Suprapubic skin (tissue), 4 donors: ENCODE results near the gene ZNF804B. TPM values are rescaled to one million over a fixed set of nuclear protein-coding genes. Genes with fewer than 3 reads are reported as not detected.

Experiments used
- DNase-seq, 2 donors: peaks; one replicate each; pipeline ENCODE4 v3.0.0-alpha.2; 2019; ENCODE audit warnings: low spot score in 2 of 2
- H3K27ac ChIP-seq: fragments of 200-600 bp; sonication (generic); one replicate; pipeline ENCODE4 v1.5.1; 2019
- H3K27me3 ChIP-seq: fragments of 200-600 bp; sonication (generic); one replicate; pipeline ENCODE4 v1.5.1; 2019
- H3K36me3 ChIP-seq: fragments of 200-600 bp; sonication (generic); one replicate; pipeline ENCODE4 v1.5.1; 2019
- H3K4me1 ChIP-seq: fragments of 200-600 bp; sonication (generic); one replicate; pipeline ENCODE4 v1.5.1; 2019
- H3K4me3 ChIP-seq: fragments of 200-600 bp; sonication (generic); one replicate; pipeline ENCODE4 v1.5.1; 2019; ENCODE audit warnings: mild to moderate bottlenecking
- H3K9me3 ChIP-seq: fragments of 200-600 bp; sonication (generic); one replicate; pipeline ENCODE4 v1.5.1; 2019
- CTCF ChIP-seq, 2 donors: fragments of 200-600 bp in 1 of 2; fragments of 450-650 bp in 1 of 2; sonication (generic) in 1 of 2; IDR thresholded peaks; one replicate each; pipeline ENCODE4 v1.5.1; 2016 to 2019; ENCODE audit warnings: antibody characterized with exemption in 2 of 2, mild to moderate bottlenecking in 1 of 2, moderate library complexity in 1 of 2
- EP300 ChIP-seq: sonication (generic); formaldehyde crosslinking; IDR thresholded peaks from one replicate; pipeline ENCODE4 v1.6.1; 2017; ENCODE audit warnings: antibody characterized with exemption
- POLR2A ChIP-seq, 2 donors: fragments of 450-650 bp; IDR thresholded peaks; one replicate each; pipeline ENCODE4 v1.6.1; 2017; ENCODE audit warnings: antibody characterized with exemption in 2 of 2, mild to moderate bottlenecking in 2 of 2, moderate library complexity in 2 of 2
- POLR2AphosphoS5 ChIP-seq, 3 donors: sonication (generic); formaldehyde crosslinking; IDR thresholded peaks; one replicate each; pipeline ENCODE4 v1.6.1; 2017; ENCODE audit warnings: antibody characterized with exemption in 3 of 3
- WGBS: methylation state at CpG from one replicate; pipeline ENCODE4 v1.1.5; 2018; 5-methylcytosine and 5-hydroxymethylcytosine counted together
- total RNA-seq, 4 donors: library from RNA; depleted of rRNA; stranded (reverse); fragments of >200 nt; gene quantifications; one replicate each; pipeline ENCODE4 v1.1.0, GENCODE V29; 2016

The ZNF804B gene
- total RNA-seq, 4 donors from 2014 or later: not detected

- Histone ChIP-seq H3K4me1 (no peaks in the 10 kb centered on the region), H3K27ac (no peak overlapping the region), H3K4me3 (no peak overlapping the region), H3K27me3 (no peaks in the 10 kb centered on the region), H3K9me3 (no peaks in the 10 kb centered on the region), H3K36me3 (no peaks in the 10 kb centered on the region)
- DNase-seq: no peak
- TF ChIP-seq EP300 (no peak), POLR2A (IDR thresholded peaks at IDR 0.05) (no peak), CTCF (IDR thresholded peaks at IDR 0.05) (no peak), POLR2AphosphoS5 (IDR thresholded peaks at IDR 0.05) (no peak)
- WGBS: 57% methylated on average over 3 of the region's 3 CpGs
Observed at GRCh38 chr7:89064831-89065230, 305.3 kb downstream of the ZNF804B start.

- DNase-seq: no peak
- Histone ChIP-seq H3K4me1 (no peaks in the 10 kb centered on the region), H3K4me3 (no peak overlapping the region), H3K36me3 (no peaks in the 10 kb centered on the region), H3K27me3 (no peaks in the 10 kb centered on the region), H3K27ac (no peak overlapping the region), H3K9me3 (no peaks in the 10 kb centered on the region)
- no peak for TF ChIP-seq POLR2A (IDR thresholded peaks at IDR 0.05)
- TF ChIP-seq EP300: no peak
- TF ChIP-seq POLR2AphosphoS5 (IDR thresholded peaks at IDR 0.05): no peak
- TF ChIP-seq CTCF (IDR thresholded peaks at IDR 0.05): no peak
- WGBS: 79% methylated on average over 3 of the region's 3 CpGs
Observed at GRCh38 chr7:89067048-89067447, 307.5 kb downstream of the ZNF804B start.

GRCh38 chr7:89072081-89072480, 312.6 kb downstream of the ZNF804B start:
- no peak overlapping the region for H3K4me3 ChIP-seq
- H3K4me1 ChIP-seq: no peaks in the 10 kb centered on the region
- H3K36me3 ChIP-seq: no peaks in the 10 kb centered on the region
- no peak for TF ChIP-seq POLR2A (IDR thresholded peaks at IDR 0.05)
- no peaks in the 10 kb centered on the region for H3K9me3 ChIP-seq
- no peak for DNase-seq
- no peaks in the 10 kb centered on the region for H3K27me3 ChIP-seq
- no peak overlapping the region for H3K27ac ChIP-seq

GRCh38 chr7:89073776-89074175, 314.3 kb downstream of the ZNF804B start:
- no peak overlapping the region for H3K4me3 ChIP-seq
- H3K4me1 ChIP-seq: no peaks in the 10 kb centered on the region
- no peak for DNase-seq
- WGBS: 91% methylated on average over 2 of the region's 2 CpGs
- H3K36me3 ChIP-seq: no peaks in the 10 kb centered on the region
- TF ChIP-seq POLR2AphosphoS5 (IDR thresholded peaks at IDR 0.05) (no peak), POLR2A (IDR thresholded peaks at IDR 0.05) (no peak), CTCF (IDR thresholded peaks at IDR 0.05) (no peak), EP300 (no peak)
- no peaks in the 10 kb centered on the region for H3K9me3 ChIP-seq
- H3K27ac ChIP-seq: no peak overlapping the region
- no peaks in the 10 kb centered on the region for H3K27me3 ChIP-seq

- Histone ChIP-seq H3K36me3 (no peaks in the 10 kb centered on the region), H3K27me3 (no peaks in the 10 kb centered on the region), H3K27ac (no peak overlapping the region), H3K4me1 (no peaks in the 10 kb centered on the region), H3K9me3 (no peaks in the 10 kb centered on the region), H3K4me3 (no peak overlapping the region)
- 92% methylated on average over 3 of the region's 3 CpGs for WGBS
- TF ChIP-seq POLR2AphosphoS5 (IDR thresholded peaks at IDR 0.05): no peak
- TF ChIP-seq CTCF (IDR thresholded peaks at IDR 0.05): no peak
- TF ChIP-seq EP300: no peak
- TF ChIP-seq POLR2A (IDR thresholded peaks at IDR 0.05): no peak
- no peak for DNase-seq
Observed at GRCh38 chr7:89077992-89078391, 318.5 kb downstream of the ZNF804B start.

GRCh38 chr7:89085580-89085979, 326.1 kb downstream of the ZNF804B start:
- TF ChIP-seq POLR2AphosphoS5 (IDR thresholded peaks at IDR 0.05) (no peak), POLR2A (IDR thresholded peaks at IDR 0.05) (no peak), CTCF (IDR thresholded peaks at IDR 0.05) (no peak), EP300 (no peak)
- H3K9me3 ChIP-seq: no peaks in the 10 kb centered on the region
- H3K36me3 ChIP-seq: no peaks in the 10 kb centered on the region
- H3K27me3 ChIP-seq: no peaks in the 10 kb centered on the region
- H3K27ac ChIP-seq: no peak overlapping the region
- 90% methylated on average over 2 of the region's 2 CpGs for WGBS
- H3K4me3 ChIP-seq: no peak overlapping the region
- H3K4me1 ChIP-seq: no peaks in the 10 kb centered on the region
- no peak for DNase-seq
